ENCODE results near the gene DENND1A. TPM values are rescaled to one million over a fixed set of nuclear protein-coding genes. Genes with fewer than 3 reads are reported as not detected.

DENND1A gene
- polyA plus RNA-seq, 2 of the 4 experiments (the other 2 are of a cell fraction) = 15.1 to 21.9 TPM

GRCh38 chr9:123843703-123844102, 86.2 kb downstream of the DENND1A start:
- ATAC-seq = no peak
- DNase-seq (ENCODE audit: low read depth in 1 of 2, low spot score in 1 of 2) = no peak
- ChIA-PET CTCF (interaction anchor here (0.8 kb wide), 1 partner anchor 160 kb away, joined by 3 read pairs; no protein-coding TSS in a partner anchor), POLR2A (no interaction called here)
- TF ChIP-seq KDM1A (IDR thresholded peaks at IDR 0.05; ENCODE audit: low read depth) (no peak), ELK1 (IDR thresholded peaks at IDR 0.05; ENCODE audit: low read depth, low read length) (no peak), FOSB (CRISPR knock-in tag; IDR thresholded peaks at IDR 0.05) (no peak), EHF (CRISPR knock-in tag; IDR thresholded peaks at IDR 0.05) (no peak), CTCF (IDR thresholded peaks at IDR 0.05) (no peak), JUNB (IDR thresholded peaks at IDR 0.05) (no peak), BHLHE40 (IDR thresholded peaks at IDR 0.05; ENCODE audit: low read depth, low read length) (no peak), FOSL2 (IDR thresholded peaks at IDR 0.05) (no peak), FOSL2 (CRISPR knock-in tag; IDR thresholded peaks at IDR 0.05) (no peak), SREBF2 (IDR thresholded peaks at IDR 0.05) (no peak), KDM5A (IDR thresholded peaks at IDR 0.05) (no peak), POLR2A (IDR thresholded peaks at IDR 0.05; ENCODE audit: low read length) (no peak)
- no peak overlapping the region for H3K27ac ChIP-seq
- no peak for FAIRE-seq
- H3K4me2 ChIP-seq = no peak overlapping the region
- H3K4me1 ChIP-seq = no peaks in the 10 kb centered on the region
- no peak overlapping the region for H3K4me3 ChIP-seq
- 94% methylated on average over 4 of the region's 4 CpGs for WGBS (ENCODE audit: missing lambda C conversion rate)
- H3K9me3 ChIP-seq = peaks cover 39% of the 10 kb centered on the region

GRCh38 chr9:123835821-123836220, 94.1 kb downstream of the DENND1A start:
- POLR2A ChIA-PET = no interaction called here
- CTCF ChIA-PET = no interaction called here
- WGBS (ENCODE audit: missing lambda C conversion rate) = 89% methylated on average over 1 of the region's 1 CpG

More at GRCh38 chr9:123835821-123836220, 94.1 kb downstream of the DENND1A start:
- no peaks in the 10 kb centered on the region for H3K4me1 ChIP-seq
- DNase-seq (ENCODE audit: low read depth in 1 of 2, low spot score in 1 of 2) (no peak), FAIRE-seq (no peak), ATAC-seq (no peak)
- peaks cover 5% of the 10 kb centered on the region; the same call in 1 of the 3 replicates for H3K9me3 ChIP-seq
- H3K27ac ChIP-seq = no peak overlapping the region
- no peak overlapping the region for H3K4me3 ChIP-seq
- no peak for TF ChIP-seq POLR2AphosphoS2 (conservative IDR thresholded peaks at IDR 0.05; ENCODE audit: low read length)
- TF ChIP-seq CEBPB (IDR thresholded peaks at IDR 0.05) = no peak
- no peak for TF ChIP-seq CHD2 (IDR thresholded peaks at IDR 0.05; ENCODE audit: low read length, partially characterized antibody)
- no peak for TF ChIP-seq REST (IDR thresholded peaks at IDR 0.05)
- no peak for TF ChIP-seq ZNF302 (CRISPR knock-in tag; IDR thresholded peaks at IDR 0.05)
- no peak for TF ChIP-seq ZC3H11A (IDR thresholded peaks at IDR 0.05)
- TF ChIP-seq MAZ (IDR thresholded peaks at IDR 0.05; ENCODE audit: borderline replicate concordance, low read depth, low read length) = no peak
- TF ChIP-seq SMC3 (IDR thresholded peaks at IDR 0.05) = no peak
- TF ChIP-seq NR3C1 (IDR thresholded peaks at IDR 0.05) = no peak
- no peak for TF ChIP-seq MYC (IDR thresholded peaks at IDR 0.05; ENCODE audit: borderline replicate concordance, low read length)
- no peak for TF ChIP-seq TP53 (CRISPR knock-in tag; IDR thresholded peaks at IDR 0.05)
- TF ChIP-seq JUNB (IDR thresholded peaks at IDR 0.05) = no peak
- no peak for TF ChIP-seq BHLHE40 (IDR thresholded peaks at IDR 0.05; ENCODE audit: low read depth, low read length)
- TF ChIP-seq NFE2L2 (conservative IDR thresholded peaks at IDR 0.05; ENCODE audit: low read length) = no peak
- no peak for TF ChIP-seq FOSB (CRISPR knock-in tag; IDR thresholded peaks at IDR 0.05)
- no peak for TF ChIP-seq ZSCAN20 (CRISPR knock-in tag; IDR thresholded peaks at IDR 0.05)
- TF ChIP-seq HDAC2 (IDR thresholded peaks at IDR 0.05) = no peak
- no peak for TF ChIP-seq PHF8 (IDR thresholded peaks at IDR 0.05; ENCODE audit: borderline replicate concordance, low read depth)
- no peak for TF ChIP-seq MAX (IDR thresholded peaks at IDR 0.05)
- no peak overlapping the region for H3K4me2 ChIP-seq
